NT2/D1 (cell line): ENCODE results near the gene ABCA5.

Experiments used
- SUZ12 ChIP-seq: IDR thresholded peaks from 2 replicates; pipeline ENCODE4 v1.6.1; 2011; ENCODE audit not compliant: insufficient read length, insufficient read depth; ENCODE audit errors: extremely low read depth
- YY1 ChIP-seq: IDR thresholded peaks from 2 replicates; pipeline ENCODE4 v1.6.1; 2011; ENCODE audit not compliant: insufficient read length, insufficient read depth
- ZNF274 ChIP-seq: IDR thresholded peaks from 2 replicates; pipeline ENCODE4 v1.6.1; 2011; ENCODE audit warnings: mild to moderate bottlenecking, low read depth, low read length

- TF ChIP-seq YY1 (no peak), SUZ12 (no peak), ZNF274 (no peak)
Measured at GRCh38 chr17:69231521-69231920, 95.4 kb downstream of the ABCA5 start.
